ENCODE data around the gene PRKCE. TPM values are rescaled to one million over a fixed set of nuclear protein-coding genes. Genes with fewer than 3 reads are reported as not detected.
A peak's percentile ranks its signal among the peaks of the same experiment; 100 is the strongest.

PRKCE gene
- total and polyA plus RNA-seq, 7 donors, result 3.0 to 21.9 (median 15.8) TPM

GRCh38 chr2:45884126-45884525 is 232.7 kb downstream of the PRKCE start:
- intact Hi-C loops (cut with DNase I), result loop anchor here (2.0 to 5.0 kb wide), 3 partner anchors 53 to 117 kb away; no protein-coding TSS in a partner anchor
- 44 to 78% methylated on average over 2 of the region's 2 CpGs for WGBS, 2 donors
- TF ChIP-seq, protein P1, sequence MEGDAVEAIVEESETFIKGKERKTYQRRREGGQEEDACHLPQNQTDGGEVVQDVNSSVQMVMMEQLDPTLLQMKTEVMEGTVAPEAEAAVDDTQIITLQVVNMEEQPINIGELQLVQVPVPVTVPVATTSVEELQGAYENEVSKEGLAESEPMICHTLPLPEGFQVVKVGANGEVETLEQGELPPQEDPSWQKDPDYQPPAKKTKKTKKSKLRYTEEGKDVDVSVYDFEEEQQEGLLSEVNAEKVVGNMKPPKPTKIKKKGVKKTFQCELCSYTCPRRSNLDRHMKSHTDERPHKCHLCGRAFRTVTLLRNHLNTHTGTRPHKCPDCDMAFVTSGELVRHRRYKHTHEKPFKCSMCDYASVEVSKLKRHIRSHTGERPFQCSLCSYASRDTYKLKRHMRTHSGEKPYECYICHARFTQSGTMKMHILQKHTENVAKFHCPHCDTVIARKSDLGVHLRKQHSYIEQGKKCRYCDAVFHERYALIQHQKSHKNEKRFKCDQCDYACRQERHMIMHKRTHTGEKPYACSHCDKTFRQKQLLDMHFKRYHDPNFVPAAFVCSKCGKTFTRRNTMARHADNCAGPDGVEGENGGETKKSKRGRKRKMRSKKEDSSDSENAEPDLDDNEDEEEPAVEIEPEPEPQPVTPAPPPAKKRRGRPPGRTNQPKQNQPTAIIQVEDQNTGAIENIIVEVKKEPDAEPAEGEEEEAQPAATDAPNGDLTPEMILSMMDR (IDR thresholded peaks at IDR 0.05), result no peak
- TF ChIP-seq POLR2AphosphoS5 (IDR thresholded peaks at IDR 0.05) (no peak), EP300 (IDR thresholded peaks at IDR 0.05) (no peak), POLR2A (IDR thresholded peaks at IDR 0.05) (no peak)

GRCh38 chr2:45885171-45885621 is 233.7 kb downstream of the PRKCE start:
- TF ChIP-seq, protein P1 (IDR thresholded peaks at IDR 0.05), result no peak
- TF ChIP-seq POLR2AphosphoS5 (IDR thresholded peaks at IDR 0.05) (peak; percentile 36 to 82 (median 58)), EP300 (IDR thresholded peaks at IDR 0.05) (peak in 2 of 4 donors; percentile 12 to 59), POLR2A (IDR thresholded peaks at IDR 0.05) (no peak)
- Histone ChIP-seq H3K4me1 (peaks cover 0 to 98% (median 94%) of the 10 kb centered on the region in 4 donors), H3K27ac (peak overlapping the region; percentile 64 to 88 (median 80)), H3K36me3 (no peaks in the 10 kb centered on the region), H3K4me3 (no peak overlapping the region), H3K27me3 (no peaks in the 10 kb centered on the region), H3K9me3 (no peaks in the 10 kb centered on the region)
- DNase-seq, result no peak
- WGBS, 2 donors, result 33 to 47% methylated on average over 2 of the region's 2 CpGs
- intact Hi-C loops (cut with DNase I), result loop anchor here (1.0 to 2.0 kb wide), 3 partner anchors 52 to 233 kb away; no protein-coding TSS in a partner anchor

More at GRCh38 chr2:45884126-45884525, 232.7 kb downstream of the PRKCE start:
- no peaks in the 10 kb centered on the region for H3K9me3 ChIP-seq
- H3K4me3 ChIP-seq, result no peak overlapping the region
- peak overlapping the region; percentile 64 to 88 (median 80) for H3K27ac ChIP-seq
- H3K27me3 ChIP-seq, result no peaks in the 10 kb centered on the region
- peaks cover 0 to 98% (median 95%) of the 10 kb centered on the region in 4 donors for H3K4me1 ChIP-seq
- DNase-seq, result no peak
- no peaks in the 10 kb centered on the region for H3K36me3 ChIP-seq

DNA sequence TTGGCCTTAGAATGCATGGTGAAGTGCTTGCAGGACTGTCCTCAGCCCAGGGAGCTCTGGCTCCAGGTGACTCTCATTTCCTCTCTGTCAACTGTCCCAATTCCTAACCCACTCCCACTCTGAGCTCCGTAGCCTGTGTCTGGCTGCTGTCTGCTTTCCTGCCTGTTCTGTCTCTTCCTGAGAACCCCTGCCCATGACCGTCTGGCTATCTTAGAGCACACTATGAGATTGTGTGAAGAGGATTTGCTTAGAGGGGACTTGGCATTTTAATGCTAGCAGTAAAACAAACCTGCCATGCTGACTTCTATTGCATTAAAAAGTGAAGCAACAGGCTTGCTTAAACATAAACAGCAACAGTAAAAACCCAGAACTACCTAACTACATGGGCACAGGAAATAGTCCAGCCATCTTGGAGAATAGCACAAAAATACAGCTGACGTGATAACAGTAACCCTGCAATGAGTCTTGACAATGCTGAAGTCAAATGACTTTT is 234.7 kb downstream of the PRKCE start:
- intact Hi-C loops (cut with DNase I), result no loop called here
- Histone ChIP-seq H3K9me3 (no peaks in the 10 kb centered on the region), H3K36me3 (no peaks in the 10 kb centered on the region), H3K27ac (peak overlapping the region; percentile 64 to 88 (median 80)), H3K4me1 (peaks cover 0 to 100% (median 89%) of the 10 kb centered on the region in 4 donors), H3K4me3 (no peak overlapping the region), H3K27me3 (no peaks in the 10 kb centered on the region)
- WGBS, 2 donors, result 70 to 75% methylated on average over 3 of the region's 3 CpGs
- no peak for TF ChIP-seq EP300 (IDR thresholded peaks at IDR 0.05)
- peak in 3 of 4 donors; percentile 35 to 51 (median 42) for TF ChIP-seq POLR2AphosphoS5 (IDR thresholded peaks at IDR 0.05)
- DNase-seq, result no peak

GRCh38 chr2:45888167-45888566 is 236.7 kb downstream of the PRKCE start:
- no peak for DNase-seq
- Histone ChIP-seq H3K27ac (peak overlapping the region; percentile 17 to 88 (median 80)), H3K27me3 (no peaks in the 10 kb centered on the region), H3K4me1 (peaks cover 0 to 100% (median 85%) of the 10 kb centered on the region in 4 donors), H3K9me3 (no peaks in the 10 kb centered on the region), H3K36me3 (no peaks in the 10 kb centered on the region), H3K4me3 (no peak overlapping the region)
- 81 to 83% methylated on average over 3 of the region's 3 CpGs for WGBS, 2 donors
- intact Hi-C loops (cut with DNase I), result no loop called here
- TF ChIP-seq POLR2AphosphoS5 (IDR thresholded peaks at IDR 0.05), result peak in 1 of 4 donors; percentile 21
- TF ChIP-seq POLR2A (IDR thresholded peaks at IDR 0.05), result no peak
- TF ChIP-seq, protein P1 (IDR thresholded peaks at IDR 0.05), result no peak
- no peak for TF ChIP-seq EP300 (IDR thresholded peaks at IDR 0.05)

DNA sequence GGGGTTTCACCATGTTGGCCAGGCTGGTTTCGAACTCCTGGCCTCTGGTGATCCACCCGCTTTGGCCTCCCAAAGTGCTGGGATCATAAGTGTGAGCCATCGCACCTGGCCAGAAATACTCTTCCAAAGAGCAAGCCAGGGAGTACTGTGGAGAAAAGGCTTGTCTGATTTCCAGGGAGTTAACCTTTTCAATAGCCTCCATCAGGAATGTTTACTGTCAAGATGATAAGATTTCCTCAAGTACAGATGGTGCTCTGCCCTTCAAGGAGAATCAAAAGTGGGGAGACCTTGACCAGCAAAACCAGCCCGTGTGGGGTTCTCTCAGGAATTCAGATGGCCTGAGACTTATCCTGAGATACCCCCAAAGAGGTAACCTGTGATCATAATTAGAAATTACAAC is 237.2 kb downstream of the PRKCE start:
- H3K27ac ChIP-seq, result peak overlapping the region; percentile 17 to 88 (median 40)
- intact Hi-C loops (cut with DNase I), result no loop called here
- TF ChIP-seq, protein P1 (IDR thresholded peaks at IDR 0.05), result no peak
- TF ChIP-seq EP300 (IDR thresholded peaks at IDR 0.05), result no peak
- TF ChIP-seq POLR2A (IDR thresholded peaks at IDR 0.05), result no peak
- TF ChIP-seq POLR2AphosphoS5 (IDR thresholded peaks at IDR 0.05), result no peak
- DNase-seq, result no peak
- no peaks in the 10 kb centered on the region for H3K36me3 ChIP-seq
- H3K4me1 ChIP-seq, result peaks cover 0 to 99% (median 81%) of the 10 kb centered on the region in 4 donors
- H3K9me3 ChIP-seq, result no peaks in the 10 kb centered on the region
- WGBS, 2 donors, result 90 to 91% methylated on average over 4 of the region's 4 CpGs
- H3K4me3 ChIP-seq, result no peak overlapping the region
- no peaks in the 10 kb centered on the region for H3K27me3 ChIP-seq

Data from sigmoid colon (tissue), 7 donors.